Ramos (cell line): ENCODE measurements around the gene POLDIP3.
"Not testable (repeated sequence)": the region's sequence is repeated elsewhere in the genome, so short reads cannot be mapped to it uniquely, and the experiment has no call there.

Experiments
- in situ Hi-C: fragments of 300-500 bp; cut with MboI; formaldehyde crosslinking; loops from one replicate; pipeline ENCODE4 v1.14.3; 2022; ENCODE audit warnings: low sequenced_read_pairs; ENCODE audit not compliant: unreplicated experiment

The POLDIP3 gene

DNA sequence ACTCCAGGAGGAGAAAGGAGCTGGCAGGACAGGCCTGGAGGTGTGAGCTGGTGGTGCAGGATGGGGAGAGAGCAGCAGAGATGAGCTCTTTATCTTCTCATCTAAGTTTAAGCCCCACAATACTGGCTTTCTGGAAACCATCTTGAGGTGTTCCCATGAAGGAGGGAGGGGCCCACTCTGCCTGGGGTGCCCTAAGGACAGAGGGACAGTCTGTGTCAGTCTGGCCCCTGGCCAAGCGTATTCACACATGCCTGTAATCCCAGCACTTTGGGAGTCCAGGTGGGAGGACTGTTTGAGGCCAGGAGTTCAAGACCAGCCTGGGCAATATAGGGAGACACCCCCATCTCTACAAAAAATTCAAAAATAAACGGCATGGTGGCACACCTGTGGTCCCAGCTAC, 52.0 kb downstream of the POLDIP3 start:
- in situ Hi-C loops = loop anchor here (5.0 kb wide), 1 partner anchor 40 kb away; no protein-coding TSS in a partner anchor

DNA sequence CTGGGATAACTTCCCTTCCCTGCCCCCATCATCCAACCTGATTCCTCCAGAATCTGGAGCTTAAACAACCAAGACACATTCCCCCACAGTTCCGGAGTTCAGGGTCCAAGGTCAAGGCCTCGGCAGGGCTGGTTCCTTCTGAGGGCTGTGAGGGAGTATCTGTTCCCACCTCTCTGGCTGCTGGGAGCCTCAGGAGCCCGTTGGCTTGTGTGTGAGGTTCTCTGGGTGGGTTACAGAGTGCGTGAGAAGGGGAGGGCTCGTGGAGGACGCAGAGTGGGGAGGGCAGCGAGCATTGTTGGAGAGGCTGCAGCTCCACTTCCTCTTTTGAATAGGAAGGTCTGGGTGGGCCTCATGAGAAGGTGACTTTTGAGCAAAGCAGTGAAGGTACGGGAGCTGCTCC, 52.4 kb downstream of the POLDIP3 start:
- in situ Hi-C loops = loop anchor here (5.0 kb wide), 1 partner anchor 40 kb away; no protein-coding TSS in a partner anchor

DNA sequence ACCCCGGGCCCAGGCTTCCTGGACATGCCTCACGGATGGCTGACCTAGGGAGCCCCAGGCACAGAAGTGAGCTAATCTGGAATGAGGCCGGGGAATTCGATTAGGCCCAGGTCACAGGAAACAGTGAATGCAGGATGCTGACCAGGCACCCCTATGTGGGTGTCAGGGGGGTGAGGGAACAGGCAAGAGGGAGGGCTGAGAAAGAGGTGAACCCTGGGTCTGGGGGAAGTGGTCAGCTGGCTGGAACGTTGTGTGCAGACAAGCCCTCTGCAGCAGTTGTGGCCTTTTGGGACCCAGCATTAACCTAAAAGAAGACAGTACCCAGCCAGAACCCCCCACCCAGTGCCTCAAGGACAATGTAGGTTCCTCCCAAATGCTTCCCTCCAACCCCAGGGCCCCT, 52.8 kb downstream of the POLDIP3 start:
- in situ Hi-C loops = loop anchor here (5.0 kb wide), 1 partner anchor 40 kb away; no protein-coding TSS in a partner anchor

DNA sequence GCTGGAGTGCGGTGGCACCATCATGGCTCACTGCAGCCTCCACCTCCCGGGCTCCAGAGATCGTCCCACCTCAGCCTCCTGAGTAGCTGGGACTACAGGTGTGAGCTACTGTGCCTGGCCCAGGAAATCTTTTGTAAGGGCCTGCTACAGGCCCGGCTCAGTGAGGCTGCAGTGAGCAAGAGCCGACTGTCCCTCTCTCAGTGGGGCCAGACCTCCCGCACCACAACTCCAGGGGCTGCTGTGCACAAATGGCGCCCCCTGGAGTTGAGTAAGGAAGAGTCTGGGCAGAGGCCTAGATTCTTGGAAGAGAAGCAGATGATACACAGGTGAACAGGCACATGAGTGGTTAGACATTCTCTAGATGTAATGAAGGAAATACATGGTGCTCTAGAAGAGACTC, 53.9 kb downstream of the POLDIP3 start:
- in situ Hi-C loops = loop anchor here (5.0 kb wide), 1 partner anchor 38 kb away; no protein-coding TSS in a partner anchor

DNA sequence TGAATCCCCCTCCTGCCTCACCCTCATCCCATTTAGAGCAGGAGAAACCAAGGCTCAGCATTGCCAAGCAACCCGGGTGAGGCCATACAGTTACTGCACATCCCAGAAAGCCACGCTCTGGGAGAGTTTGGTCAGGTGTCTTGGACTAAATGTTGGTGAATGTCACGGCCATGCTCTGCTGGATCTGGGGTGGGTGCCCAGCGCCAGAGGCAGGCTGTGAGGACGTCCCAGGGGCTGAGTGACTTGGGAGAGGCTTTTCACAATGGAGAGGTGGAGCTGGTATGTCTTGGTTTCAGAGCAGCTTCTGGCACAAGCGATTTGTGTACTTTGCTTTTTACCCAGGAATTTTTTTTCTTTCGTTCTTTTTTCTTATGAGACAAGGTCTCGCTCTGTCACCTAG, 54.3 kb downstream of the POLDIP3 start:
- in situ Hi-C loops = loop anchor here (5.0 kb wide), 1 partner anchor 38 kb away; no protein-coding TSS in a partner anchor

DNA sequence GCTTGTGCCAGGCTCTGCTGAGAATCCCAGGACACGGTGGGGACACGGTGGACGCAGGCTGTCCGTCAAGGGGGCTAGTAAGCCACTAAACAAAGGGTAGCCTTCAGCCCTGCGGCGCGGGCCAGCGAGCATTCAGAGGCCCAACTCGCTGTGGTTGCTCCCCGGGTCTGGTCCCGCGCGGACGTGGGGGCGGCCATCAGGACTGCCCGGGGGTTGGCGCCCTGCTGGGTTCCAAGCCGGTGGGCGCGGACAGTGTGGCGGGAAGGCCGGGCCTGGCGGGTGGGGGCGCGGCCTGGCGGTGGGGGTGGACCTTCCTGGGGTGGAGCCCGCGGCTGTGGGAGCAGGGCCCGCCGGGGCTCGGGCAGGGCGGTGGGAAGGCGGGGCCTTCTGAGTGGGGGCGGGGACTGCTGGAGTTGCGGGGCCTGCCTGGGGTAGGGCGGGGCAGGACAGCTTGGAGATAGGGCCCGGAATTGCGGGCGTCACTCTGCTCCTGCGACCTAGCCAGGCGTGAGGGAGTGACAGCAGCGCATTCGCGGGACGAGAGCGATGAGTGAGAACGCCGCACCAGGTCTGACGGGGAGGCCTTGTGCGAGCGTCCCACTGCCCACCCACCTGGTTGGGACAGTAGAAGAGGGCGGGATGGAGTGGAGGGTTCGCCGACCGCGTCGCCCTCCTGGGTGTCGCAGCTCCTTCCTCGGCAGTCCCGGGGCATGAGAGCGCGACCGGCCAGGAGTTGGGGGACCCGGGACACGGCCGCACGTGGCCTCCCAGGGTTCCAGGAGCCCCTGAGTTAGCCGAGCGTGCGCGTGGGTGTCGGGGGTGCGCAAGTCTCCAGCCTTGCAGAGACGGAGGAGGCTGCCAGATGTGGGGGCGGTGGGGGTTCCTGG, 61.0 kb downstream of the POLDIP3 start, which contains the start of gene SERHL2:
Gene SERHL2 (plus strand): TSS at position 482 of the 887 bp plus-strand sequence. CDS start 65 bp downstream, at position 547.
- in situ Hi-C loops = no loop called here

DNA sequence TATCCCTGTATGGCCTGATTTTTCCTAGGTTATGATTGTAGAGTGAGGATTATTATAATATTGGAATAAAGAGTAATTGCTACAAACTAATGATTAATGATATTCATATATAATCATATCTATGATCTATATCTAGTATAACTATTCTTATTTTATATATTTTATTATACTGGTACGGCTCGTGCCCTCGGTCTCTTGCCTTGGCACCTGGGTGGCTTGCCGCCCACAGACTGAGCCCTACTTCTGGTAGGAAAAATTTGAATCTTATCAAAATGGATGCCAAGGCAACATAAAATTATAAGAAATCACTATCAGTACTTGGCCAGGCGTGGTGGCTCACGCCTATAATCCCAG, 62.4 kb downstream of the POLDIP3 start:
- in situ Hi-C loops = not testable (repeated sequence)

DNA sequence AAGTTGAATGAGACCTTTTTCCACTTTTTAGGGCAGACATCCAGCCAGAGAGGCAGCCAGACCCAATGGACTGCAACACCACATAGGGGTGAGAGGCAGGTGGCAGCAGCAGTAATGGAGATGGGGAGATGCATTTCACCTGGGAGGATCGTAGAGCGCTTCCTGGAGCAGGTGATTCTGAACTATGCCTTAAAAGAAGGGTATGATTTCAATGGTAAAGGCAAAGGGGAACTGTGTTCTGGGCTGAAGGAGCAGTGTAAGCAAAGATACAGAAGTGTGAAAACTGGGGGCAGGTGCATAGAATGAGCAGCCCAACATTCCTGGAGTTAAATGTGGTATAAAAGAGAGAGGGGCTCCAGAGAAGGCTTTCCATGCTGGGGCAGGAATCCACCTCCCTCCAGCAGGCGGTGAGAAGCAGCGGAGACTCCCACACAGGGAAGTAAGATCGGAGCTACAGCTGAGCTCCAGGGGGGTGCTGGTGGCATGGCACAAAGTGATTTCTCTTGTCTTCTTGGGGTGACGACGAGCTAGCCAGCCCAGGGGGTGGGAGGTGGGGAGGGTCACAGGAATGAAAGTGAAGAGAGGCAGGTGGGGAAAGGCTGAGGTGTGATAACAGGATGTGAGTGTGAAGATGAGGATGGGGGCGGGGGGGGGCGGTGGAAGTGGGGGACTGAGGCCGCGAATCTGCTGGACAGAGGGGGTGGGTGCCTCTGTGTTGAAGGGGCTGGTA, 65.2 kb downstream of the POLDIP3 start:
- in situ Hi-C loops = no loop called here

DNA sequence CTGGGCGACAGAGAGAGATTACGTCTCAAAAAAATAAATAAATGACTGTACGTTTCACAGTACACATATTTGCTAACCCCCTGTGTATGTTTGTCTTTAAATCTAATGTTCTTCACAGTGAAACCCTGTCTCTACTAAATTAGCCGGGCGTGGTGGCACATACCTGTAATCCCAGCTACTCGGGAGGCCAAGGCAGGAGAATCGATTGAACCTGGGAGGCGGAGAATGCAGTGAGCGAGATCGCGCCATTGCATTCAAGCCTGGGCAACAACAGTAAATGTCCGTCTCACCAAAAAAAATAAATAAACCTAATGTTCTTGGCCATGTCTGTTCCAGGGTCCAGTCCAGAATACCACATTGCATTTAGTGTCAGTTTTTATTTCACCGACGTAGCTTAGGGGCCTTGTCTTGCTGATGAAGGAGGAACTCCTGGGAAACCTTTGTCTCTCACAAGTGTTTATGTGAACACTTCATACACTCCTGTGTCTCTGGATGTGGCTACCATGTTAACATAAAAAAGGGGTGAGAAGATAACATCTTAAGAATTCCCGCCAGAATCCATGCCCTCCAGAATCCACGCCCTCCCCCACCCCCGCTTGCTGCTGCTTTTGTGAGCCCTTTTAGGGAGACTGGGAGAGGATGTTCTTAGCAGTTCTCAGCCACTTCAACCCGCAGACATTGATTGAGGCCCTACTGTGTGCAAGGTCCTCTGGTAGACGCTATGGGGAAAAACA, 65.9 kb downstream of the POLDIP3 start:
- in situ Hi-C loops = no loop called here

DNA sequence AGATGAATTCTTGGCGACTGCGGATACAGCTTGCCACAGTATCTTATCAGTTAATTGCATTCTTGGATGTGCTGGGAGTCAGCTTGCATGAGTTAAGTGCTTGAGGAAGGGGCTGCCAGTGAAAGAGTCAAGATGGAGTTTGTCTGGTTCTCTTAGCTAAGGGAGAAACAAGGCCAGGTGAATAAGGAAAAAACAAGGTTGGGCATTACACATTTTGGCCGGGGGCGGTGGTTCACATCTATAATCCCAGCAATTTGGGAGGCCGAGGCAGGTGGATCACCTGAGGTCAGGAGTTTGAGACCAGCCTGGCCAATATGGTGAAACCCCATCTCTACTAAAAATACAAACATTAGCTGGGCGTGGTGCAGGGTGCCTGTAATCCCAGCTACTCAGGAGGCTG, 66.6 kb downstream of the POLDIP3 start:
- in situ Hi-C loops = not testable (repeated sequence)

DNA sequence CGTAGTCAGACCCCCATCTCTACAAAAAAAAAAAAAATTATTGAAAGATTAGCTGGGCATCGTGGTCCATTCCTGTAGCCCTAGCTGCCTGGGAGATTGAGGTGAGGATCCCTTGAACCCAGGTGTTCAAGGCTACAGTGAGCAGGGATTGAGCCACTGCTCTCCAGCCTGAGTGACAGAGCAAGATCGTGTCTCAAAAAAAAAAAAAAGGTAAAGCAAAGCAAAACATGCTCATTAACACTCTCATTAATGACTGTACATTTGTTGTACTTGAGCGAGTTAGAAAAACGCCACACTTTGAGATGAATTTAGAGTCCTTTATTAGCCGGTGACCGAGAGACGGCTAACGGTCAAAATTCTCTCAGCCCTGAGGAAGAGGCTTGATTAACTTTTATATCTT, 67.1 kb downstream of the POLDIP3 start:
- in situ Hi-C loops = no loop called here

DNA sequence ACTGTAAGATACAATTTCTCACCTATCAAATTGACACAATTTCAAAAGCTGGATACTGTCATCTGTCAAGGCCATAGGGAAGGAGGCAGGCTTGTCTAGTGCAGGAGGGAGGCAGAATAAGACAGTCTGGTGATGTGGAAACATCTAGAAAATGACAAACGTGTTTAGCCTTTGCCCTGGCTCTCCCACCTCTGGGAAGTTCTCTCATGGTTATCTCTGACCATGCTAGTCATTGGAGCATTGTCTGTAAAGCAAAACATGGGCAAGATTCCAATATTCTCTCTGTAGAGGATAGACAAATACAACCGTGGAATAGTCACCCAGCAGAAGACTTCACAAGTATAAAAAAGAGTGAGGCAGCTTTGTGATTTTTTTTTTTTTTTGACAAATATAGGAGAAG, 70.0 kb downstream of the POLDIP3 start:
- in situ Hi-C loops = loop anchor here (5.0 kb wide), 1 partner anchor 568 kb away; the partner anchor contains the start of gene BIK

DNA sequence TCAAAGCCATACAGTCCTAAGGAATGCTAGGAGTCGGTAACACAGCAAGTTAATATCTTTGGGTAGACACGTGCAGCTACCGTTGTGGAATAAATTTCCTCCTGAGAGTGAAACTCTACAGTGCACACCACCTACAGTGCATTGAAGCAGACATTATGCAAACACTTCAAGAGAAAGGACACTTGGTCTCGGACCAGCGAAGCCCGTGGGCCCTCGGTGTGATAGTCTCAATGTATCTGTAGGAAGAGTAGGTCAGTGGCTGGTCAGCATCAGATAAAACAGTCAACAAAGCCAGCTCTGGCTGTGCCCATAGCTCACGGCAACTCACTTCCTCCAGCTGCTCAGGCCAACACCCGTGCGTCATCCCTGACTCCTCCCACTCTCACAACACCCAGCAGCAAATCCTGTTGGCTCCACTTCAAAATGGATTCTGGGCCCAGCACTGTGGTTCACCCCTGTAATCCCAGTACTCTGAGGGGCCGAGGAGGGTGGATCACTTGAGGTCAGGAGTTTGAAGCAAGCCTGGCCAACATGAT, 75.4 kb downstream of the POLDIP3 start:
- in situ Hi-C loops = not testable (repeated sequence)

DNA sequence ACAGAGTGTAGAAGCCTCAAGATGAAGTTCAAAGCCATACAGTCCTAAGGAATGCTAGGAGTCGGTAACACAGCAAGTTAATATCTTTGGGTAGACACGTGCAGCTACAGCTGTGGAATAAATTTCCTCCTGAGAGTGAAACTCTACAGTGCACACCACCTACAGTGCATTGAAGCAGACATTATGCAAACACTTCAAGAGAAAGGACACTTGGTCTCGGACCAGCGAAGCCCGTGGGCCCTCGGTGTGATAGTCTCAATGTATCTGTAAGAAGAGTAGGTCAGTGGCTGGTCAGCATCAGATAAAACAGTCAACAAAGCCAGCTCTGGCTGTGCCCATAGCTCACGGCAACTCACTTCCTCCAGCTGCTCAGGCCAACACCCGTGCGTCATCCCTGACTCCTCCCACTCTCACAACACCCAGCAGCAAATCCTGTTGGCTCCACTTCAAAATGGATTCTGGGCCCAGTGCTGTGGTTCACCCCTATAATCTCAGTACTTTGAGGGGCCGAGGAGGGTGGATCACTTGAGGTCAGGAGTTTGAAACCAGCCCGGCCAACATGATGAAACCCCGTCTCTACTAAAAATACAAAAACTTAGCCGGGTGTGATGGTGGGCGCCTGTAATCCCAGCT, 77.4 kb downstream of the POLDIP3 start:
- in situ Hi-C loops = not testable (repeated sequence)

DNA sequence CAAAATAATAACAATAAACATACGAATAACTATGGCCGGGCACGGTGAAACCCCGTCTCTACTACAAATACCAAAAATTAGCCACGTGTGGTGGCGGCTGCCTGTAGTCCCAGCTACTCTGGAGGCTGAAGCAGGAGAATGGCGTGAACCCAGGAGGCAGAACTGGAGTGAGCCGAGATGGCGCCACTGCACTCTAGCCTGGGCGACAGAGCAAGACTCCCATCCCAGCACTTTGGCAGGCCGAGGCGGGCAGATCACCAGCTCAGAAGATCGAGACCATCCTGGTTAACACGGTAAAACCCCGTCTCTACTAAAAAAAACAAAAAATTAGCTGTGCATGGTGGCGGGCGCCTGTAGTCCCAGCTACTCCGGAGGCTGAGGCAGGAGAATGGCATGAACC, 78.0 kb downstream of the POLDIP3 start:
- in situ Hi-C loops = not testable (repeated sequence)

DNA sequence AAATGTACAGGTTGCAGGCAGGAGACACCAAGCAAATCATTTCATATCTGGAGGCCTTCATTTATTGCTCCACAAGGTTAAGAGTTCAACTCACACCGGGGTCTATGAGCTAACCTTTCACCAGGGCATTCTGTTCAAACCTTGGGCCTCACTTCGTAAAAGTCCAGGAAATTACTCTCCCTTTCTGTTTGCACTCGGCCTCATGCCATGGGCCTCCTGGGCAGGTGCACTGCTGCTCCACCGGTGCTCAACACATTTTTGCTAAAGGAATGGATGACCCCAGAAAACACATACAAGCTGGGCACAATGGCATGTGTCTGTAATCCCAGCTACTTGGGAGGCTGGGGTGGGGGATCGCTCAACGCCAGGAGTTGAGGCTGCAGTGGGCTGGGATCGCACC, 78.5 kb downstream of the POLDIP3 start:
- in situ Hi-C loops = no loop called here

DNA sequence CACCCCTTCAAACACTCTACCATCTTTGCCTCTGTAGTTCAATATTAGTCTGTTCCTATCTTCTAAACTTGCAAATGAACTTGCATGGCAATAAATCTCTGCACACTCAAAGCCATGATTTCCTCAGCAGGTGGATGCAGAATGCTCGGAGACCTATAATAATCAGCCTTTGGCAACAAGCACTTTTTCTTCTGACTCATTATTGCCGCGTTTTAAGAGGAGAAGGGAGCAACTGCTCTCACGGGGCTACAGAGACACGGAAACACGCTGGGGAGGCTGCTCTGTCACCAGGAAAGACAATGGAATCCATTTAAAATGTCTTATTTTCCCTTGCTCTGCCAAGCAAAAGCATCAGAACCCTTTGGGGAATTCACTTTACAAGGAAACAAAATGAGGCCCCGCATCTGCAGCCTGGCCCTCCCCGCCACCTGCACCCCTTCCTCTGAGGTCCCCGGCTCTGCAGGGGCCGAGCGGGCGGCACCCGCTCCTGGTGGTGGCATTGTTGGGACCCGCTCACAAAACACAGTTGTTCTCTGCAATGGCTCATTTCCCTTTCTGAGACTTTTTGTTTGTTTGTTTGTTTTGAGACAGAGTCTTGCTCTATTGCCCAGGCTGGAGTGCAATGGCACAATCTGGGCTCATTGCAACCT, 79.5 kb downstream of the POLDIP3 start:
- in situ Hi-C loops = not testable (repeated sequence)
